Suppressor macrophage (primary cell): ENCODE measurements around the gene AFMID.
"Not testable (repeated sequence)": the region's sequence is repeated elsewhere in the genome, so short reads cannot be mapped to it uniquely, and the experiment has no call there.

Source experiments
- DNase-seq, 4 experiments: peaks; one replicate each; pipeline ENCODE4 v3.0.0-alpha.2; 2020 to 2022

The AFMID gene

GRCh38 chr17:78239489-78239931 is 52.3 kb downstream of the AFMID start:
- peak in 1 of 4 experiments; percentile 27 for DNase-seq

DNA sequence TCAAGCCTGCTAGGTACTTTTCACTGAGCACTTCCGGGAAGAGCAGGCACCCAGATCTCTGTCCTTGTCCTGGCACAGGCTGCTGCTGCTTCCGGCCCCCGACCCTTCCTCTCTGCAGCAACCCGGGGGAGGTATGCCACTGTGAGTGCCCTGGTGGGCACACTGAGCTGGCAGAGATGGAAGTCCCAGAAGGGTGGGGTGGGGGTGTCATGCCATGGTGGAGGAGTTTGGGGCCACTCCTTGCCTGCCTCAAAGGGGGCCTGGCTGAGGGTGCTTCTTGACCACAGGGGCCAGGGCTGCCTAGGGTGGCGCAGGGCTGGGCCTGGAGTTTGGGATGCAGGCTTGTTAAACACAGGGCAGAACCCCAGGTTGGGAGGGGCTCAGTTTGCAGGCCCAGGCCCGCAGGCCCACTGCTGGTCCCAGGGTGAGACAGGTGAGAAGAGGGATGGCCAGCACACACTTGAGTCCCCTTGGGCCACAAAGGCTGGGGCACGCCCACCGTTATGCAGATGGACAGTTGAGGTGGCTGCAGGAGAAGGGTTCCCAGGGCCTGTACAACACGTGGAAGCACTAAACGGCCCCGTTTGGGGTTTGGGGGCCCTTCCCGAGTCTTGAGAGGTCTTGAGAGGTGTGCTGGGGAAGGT is 53.0 kb downstream of the AFMID start:
- DNase-seq = no peak

- no peak for DNase-seq
Observed at GRCh38 chr17:78240839-78241238, 53.7 kb downstream of the AFMID start.

DNA sequence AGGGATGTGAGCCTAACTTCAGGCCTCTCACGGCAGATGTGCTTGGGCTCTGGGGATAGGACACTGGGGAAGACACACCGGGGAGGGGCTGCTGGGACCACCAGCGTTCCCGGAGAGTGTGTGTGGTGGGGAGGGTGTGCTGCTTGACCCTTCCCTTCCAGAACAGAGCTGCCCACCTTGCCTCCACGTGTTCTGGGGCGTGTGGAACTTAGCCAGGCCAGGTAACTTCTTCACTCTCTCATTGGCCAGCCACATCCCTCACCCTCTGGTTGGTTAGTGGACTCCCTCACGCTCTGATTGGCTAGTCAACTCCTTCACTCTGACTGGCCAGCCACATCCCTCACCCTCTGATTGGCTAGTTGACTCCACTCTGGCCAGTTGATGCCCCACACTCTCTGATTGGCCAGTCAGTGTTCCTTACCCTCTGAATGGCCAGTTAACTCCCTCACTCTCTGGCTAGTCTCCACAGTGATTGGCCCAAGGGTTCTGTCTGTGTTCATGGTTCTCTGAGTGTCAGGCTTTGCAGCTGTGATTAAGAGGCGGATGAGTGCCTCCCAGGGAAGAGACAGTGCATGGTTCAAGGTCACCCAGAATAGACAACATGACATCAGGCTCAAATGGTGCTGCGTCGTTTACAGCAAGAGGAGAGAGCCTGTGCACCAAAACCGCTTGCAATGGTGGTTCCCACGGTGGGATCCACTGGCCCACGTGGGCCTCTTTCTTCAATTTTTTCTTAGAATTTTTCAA is 54.3 kb downstream of the AFMID start:
- peak in 2 of 4 experiments; percentile 30 to 50 for DNase-seq

DNA sequence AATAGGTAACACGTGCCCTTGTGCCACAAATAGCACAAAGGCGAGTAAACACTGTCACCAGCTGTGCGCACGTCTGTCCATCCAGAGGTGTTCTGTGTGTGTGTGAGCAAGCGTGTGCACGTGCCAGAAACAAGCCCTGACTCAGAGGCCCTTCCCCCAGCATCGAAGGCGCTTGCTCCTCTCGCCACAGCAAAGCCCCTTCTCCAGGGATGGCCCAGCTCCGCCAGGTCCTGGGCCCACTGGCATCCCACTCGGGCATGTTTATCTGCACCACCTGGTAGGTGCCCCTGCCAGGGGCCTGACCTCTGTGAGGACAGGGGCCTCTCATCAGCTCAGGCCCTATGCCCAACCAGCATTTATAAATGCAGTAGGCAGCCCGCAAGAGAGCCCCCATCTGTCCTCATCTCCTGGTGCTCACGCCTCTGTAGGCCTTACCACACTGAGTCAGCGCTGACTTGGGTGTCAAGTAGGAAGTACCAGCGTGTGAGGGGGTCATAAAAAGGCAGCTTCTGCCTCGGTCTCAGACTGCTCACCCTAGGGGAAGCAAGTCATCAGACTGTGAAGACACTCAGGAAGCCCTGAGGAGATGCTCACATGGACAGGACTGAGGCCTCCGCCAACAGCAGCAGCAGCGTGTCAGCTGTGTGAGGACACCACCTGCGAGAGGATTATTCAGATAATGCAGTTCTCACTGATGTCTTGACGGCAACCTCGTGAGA is 55.0 kb downstream of the AFMID start:
- DNase-seq = peak; percentile 89 to 97 (median 94)

DNA sequence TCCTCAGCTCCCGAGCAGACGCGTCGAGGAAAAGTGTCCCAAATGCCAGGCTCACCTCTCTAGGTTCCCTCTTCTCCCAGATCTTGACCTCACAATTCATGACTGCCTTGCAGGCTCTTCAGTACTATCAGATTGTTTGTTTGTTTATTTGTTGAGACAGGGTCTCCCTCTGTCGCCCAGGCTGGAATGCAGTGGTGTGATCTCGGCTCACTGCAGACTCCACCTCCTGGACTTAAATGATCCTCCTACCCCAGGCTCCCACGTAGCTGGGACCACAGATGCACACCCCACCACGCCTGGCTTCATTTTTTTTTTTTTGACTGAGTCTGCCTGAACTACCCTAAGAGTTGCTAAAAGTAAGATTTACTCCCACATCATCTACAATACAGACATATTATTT is 60.1 kb downstream of the AFMID start:
- DNase-seq = no peak

- peak in 1 of 4 experiments; percentile 24 for DNase-seq
Observed at GRCh38 chr17:78248051-78248914, 61.1 kb downstream of the AFMID start.

DNA sequence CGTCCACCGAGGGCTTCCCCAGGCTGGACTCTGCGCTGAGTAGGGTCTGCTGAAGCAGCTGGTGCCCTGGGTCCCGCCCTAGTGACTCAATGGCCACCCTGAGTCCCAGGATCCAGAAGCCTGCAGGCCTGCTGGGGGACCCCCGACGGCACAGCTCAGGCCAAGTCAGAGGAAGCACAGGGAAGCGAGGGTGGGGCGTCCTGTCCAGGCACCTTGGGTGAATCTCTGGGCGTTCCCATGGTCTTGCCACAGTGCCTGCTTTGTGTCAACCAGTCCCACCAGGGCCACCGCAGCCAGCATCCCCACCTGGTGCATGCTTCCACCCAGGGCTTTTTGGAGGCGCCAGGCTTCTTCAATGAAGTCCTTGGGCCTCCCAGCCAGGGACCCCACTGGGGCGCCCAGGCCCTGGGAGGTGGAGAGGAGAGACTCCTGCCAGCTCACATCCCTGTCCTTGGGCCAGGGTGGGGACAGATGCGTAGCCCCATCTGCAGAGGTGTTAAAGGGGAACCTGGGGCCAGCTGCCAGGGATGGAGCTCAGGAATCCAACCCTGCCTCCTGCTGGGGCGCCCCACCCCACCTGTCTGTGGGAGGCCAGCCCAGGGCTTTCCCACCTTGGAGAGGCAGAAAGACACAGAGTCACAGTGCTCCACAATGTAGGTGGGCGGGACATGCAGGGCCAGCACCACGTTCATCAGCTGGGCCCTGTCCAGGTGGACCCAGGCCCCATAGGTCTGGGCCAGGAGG is 62.1 kb downstream of the AFMID start:
- DNase-seq = no peak

- DNase-seq = no peak
Observed at GRCh38 chr17:78249818-78250806, 63.0 kb downstream of the AFMID start.

GRCh38 chr17:78250891-78251772 is 64.0 kb downstream of the AFMID start:
- peak; percentile 91 to 95 (median 93) for DNase-seq

- no peak for DNase-seq
Observed at GRCh38 chr17:78251773-78252103, 64.6 kb downstream of the AFMID start.

- no peak for DNase-seq
Observed at GRCh38 chr17:78252111-78252634, 65.0 kb downstream of the AFMID start.

DNA sequence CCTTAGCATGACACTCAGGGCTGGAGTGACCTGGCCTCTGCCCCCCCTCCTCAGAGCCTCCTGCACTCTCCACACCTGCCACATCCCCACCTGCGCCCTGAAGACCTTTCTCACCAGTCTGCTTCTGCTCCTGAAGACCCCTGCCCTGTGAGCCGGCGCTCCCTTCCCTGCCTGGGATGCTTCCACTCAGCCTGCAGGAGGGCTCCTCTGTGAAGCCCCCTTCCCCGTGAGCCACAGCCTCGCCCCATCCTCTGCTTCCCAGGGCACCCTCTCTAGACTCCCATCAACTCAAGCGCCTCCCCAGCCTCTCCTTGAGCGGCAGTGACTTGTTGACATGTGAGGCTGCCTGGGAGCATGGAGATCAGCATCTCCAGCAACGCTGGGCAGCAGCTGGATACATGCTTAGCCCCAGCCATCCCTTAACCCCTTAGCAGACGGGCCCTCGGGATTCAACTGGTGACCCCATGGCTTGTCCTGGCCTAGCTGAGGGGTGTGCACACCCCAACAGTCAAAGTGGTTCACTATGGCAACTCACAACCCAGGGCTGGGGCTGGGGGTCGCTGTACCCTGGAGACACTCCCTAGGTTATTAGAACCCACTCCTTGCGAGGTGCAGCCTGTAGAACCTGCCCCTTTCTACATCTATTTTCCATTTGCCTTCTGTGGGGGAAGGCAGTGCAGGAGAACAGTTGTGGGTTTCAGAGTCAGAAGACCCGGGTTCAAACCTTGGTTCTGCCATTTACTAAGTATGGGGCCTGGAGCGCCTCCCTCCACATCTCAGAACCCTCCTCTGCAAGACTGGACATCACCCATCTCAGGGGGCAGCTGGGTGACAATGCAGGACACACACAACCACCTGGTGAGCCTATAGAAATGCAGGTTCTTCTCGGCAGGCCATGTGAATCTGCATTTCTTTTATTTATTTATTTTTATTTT is 65.8 kb downstream of the AFMID start:
- no peak for DNase-seq

- DNase-seq = not testable (repeated sequence)
Observed at GRCh38 chr17:78253636-78253945, 66.4 kb downstream of the AFMID start.

DNA sequence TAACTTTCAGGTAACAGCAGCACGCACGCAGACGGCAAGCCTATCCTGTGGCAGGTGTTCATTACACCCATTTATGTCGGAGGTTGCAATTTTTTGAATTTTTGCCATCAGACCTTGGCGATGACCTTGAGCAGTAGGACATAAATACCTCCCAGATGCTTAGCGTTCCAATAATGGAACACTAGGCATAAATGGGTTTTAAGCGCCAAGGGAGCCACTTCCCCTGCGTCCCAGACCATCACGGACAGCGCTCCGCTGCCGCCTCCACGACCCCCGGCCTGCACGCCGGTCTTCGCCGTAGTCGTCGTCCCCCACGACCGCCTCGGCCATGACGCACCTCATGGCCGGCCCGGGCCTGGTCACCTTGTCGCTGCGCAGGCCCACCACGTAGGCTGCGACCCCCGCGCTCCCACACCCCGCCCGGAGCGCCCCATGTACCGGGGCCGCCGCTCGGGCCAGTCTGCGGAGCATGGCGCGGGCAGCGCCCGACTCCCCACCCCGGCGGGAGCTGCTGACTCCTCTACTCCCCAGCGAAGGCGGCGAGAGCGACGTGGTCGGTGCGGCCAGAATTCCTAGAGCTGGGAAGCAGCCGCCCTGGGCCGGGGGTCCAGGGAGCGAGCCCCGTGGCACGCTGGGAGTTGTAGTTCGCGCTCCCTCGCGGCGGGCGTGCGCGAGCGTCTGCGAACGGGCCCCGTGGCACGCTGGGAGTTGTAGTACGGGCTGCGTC is 66.9 kb downstream of the AFMID start:
- peak; percentile 89 to 95 (median 92) for DNase-seq

- no peak for DNase-seq
Observed at GRCh38 chr17:78255029-78255656, 68.0 kb downstream of the AFMID start.
